ENCODE data around the gene MEF2A. TPM values are rescaled to one million over a fixed set of nuclear protein-coding genes. Genes with fewer than 3 reads are reported as not detected.
"Not testable (repeated sequence)": the region's sequence is repeated elsewhere in the genome, so short reads cannot be mapped to it uniquely, and the experiment has no call there.

The MEF2A gene
- total and polyA plus RNA-seq, 9 donors: 36.0 to 58.1 (median 45.4) TPM

DNA sequence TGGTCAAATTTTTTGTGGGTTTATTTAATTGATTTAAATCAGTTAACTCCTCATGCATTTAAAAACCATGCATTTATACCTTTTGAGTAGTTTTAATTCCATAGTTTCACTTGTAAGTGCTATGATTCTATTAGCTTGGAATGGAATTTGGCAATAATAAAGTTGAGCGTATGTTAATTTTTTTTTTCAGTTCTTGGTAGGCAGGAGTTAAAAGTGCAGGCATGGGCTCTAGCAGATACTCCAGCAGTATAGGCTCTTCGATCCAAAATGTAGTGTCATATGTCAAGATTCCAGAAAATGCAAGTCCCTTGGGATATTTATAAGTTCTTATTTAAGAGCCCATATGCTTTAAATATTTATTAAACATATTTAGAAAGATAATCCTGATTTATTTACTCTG is 97.1 kb downstream of the MEF2A start:
- Histone ChIP-seq H3K4me1 (ENCODE audit: control insufficient read depth, insufficient read depth, low read length) (peaks cover 4% of the 10 kb centered on the region), H3K36me3 (ENCODE audit: control insufficient read depth, insufficient read depth, low read length) (no peaks in the 10 kb centered on the region), H3K27me3 (ENCODE audit: control insufficient read depth, insufficient read depth, low read length) (no peaks in the 10 kb centered on the region), H3K9me3 (replicated peaks; ENCODE audit: control insufficient read depth, low read depth, low read length) (no peaks in the 10 kb centered on the region), H3K4me3 (ENCODE audit: low read length) (no peak overlapping the region), H3K27ac (ENCODE audit: low read length) (no peak overlapping the region)
- peak; percentile 79 for DNase-seq
- WGBS (ENCODE audit: insufficient coverage): 20% methylated on average over 1 of the region's 2 CpGs

DNA sequence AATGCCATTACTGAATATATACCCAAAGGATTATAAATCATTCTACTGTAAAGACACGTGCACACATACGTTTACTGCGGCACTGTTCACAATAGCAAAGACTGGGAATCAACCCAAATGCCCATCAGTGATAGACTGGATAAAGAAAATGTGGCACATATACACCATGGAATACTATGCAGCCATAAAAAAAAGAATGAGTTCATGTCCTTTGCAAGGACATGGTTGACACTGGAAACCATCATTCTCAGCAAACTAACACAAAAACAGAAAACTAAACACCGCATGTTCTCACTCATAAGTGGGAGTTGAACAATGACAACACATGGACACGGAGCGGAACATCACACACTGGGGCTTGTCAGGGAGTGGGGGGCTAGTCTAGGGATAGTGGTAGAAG is 100.3 kb downstream of the MEF2A start:
- H3K4me3 ChIP-seq (ENCODE audit: low read length); H3K9me3 ChIP-seq (replicated peaks; ENCODE audit: control insufficient read depth, low read depth, low read length); H3K27ac ChIP-seq (ENCODE audit: low read length); H3K36me3 ChIP-seq (ENCODE audit: control insufficient read depth, insufficient read depth, low read length); DNase-seq; H3K4me1 ChIP-seq (ENCODE audit: control insufficient read depth, insufficient read depth, low read length); H3K27me3 ChIP-seq (ENCODE audit: control insufficient read depth, insufficient read depth, low read length): not testable (repeated sequence)
- WGBS (ENCODE audit: insufficient coverage): 93% methylated on average over 3 of the region's 6 CpGs

DNA sequence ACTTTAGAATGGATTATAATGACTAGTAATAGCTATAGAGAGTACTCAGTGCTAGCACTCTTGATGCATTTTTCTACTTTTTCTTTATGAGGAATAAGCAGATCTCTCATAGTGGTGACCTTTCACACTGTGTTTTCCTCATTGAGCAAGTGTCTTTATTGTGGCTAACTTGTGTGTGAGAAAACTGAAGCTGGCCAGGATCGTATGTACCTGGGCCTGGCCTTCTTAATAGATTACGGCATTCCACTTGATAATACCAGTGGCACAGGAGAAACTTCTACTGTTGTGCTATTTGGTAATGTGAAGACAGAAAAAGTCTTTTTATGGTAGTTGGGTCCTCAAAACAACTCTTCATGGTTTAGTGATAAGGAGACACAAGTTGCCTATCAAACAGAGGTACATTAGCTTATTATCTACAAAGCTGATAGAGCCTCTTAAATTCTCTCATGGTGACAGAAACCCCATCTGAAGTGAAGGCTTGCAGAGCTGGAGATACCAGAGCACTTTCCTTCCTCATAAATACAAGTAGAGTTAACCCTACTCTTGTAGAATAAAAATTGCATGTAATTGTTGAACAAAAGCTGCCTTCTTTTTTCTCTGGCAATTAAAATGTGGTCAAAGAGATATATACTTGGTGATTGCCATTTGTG is 102.9 kb downstream of the MEF2A start:
- Histone ChIP-seq H3K4me3 (ENCODE audit: low read length) (no peak overlapping the region), H3K36me3 (ENCODE audit: control insufficient read depth, insufficient read depth, low read length) (peaks cover 5% of the 10 kb centered on the region), H3K27me3 (ENCODE audit: control insufficient read depth, insufficient read depth, low read length) (no peaks in the 10 kb centered on the region), H3K4me1 (ENCODE audit: control insufficient read depth, insufficient read depth, low read length) (no peaks in the 10 kb centered on the region), H3K9me3 (replicated peaks; ENCODE audit: control insufficient read depth, low read depth, low read length) (no peaks in the 10 kb centered on the region), H3K27ac (ENCODE audit: low read length) (no peak overlapping the region)
- no CpG with 5 or more reads among the region's 2 CpGs for WGBS (ENCODE audit: insufficient coverage)
- no peak for DNase-seq

DNA sequence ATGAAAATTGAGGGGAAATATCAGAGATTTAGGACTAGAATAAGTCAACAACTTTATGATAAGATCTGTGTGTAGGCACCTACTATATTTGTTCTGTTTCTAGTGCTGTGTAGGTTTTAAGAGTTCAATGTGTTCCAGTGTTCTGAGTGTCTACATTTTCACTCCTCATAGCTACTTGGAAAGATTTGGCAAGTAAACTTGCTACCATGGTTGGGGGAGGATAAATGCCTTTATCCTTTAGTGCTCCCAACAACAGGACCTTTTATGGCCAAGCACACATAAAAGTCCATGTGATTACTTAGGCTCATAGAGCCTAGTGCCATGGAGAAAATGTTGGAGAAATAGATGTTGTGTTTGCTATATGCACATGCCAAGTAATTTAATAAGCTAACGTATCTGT is 103.5 kb downstream of the MEF2A start:
- no peak overlapping the region for H3K27ac ChIP-seq (ENCODE audit: low read length)
- DNase-seq: no peak
- peaks cover 6% of the 10 kb centered on the region for H3K36me3 ChIP-seq (ENCODE audit: control insufficient read depth, insufficient read depth, low read length)
- H3K27me3 ChIP-seq (ENCODE audit: control insufficient read depth, insufficient read depth, low read length): no peaks in the 10 kb centered on the region
- H3K4me3 ChIP-seq (ENCODE audit: low read length): no peak overlapping the region
- H3K4me1 ChIP-seq (ENCODE audit: control insufficient read depth, insufficient read depth, low read length): no peaks in the 10 kb centered on the region
- WGBS (ENCODE audit: insufficient coverage): no CpG with 5 or more reads among the region's 1 CpG
- no peaks in the 10 kb centered on the region for H3K9me3 ChIP-seq (replicated peaks; ENCODE audit: control insufficient read depth, low read depth, low read length)

DNA sequence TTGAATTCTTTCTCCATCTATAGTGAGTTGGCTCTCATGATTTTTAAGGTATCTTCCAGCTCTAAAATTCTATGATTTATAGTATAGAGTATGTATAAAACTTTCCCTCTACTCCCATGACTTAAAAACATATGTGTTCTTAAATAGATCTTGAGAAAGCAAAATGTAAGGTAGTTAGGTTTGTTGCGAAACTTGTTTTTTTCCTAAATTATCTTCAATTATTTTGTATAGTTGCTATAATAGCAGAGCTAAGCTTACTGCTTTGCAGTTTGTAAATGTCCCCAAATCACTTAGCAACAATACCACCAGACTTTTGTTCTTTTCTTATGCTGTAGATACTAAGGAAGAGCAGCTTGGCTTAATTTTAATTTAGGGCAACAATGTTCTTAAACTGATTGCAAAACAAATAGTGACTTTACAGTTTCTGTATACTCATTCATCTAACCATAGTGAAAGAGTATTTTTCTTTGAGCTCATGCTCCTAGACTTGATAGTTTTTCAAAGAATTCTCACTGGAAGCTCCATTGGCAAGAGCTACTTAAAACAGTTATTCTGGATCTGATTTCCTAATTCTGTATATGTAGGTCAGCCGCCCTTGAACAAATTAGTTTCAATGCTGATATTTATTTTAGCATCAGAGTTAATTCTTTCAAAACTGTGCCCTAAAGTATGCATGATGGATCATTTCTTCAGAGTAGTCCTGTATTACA is 106.3 kb downstream of the MEF2A start:
- peak; percentile 64 for DNase-seq
- H3K27ac ChIP-seq (ENCODE audit: low read length): no peak overlapping the region
- no peaks in the 10 kb centered on the region for H3K27me3 ChIP-seq (ENCODE audit: control insufficient read depth, insufficient read depth, low read length)
- no peak overlapping the region for H3K4me3 ChIP-seq (ENCODE audit: low read length)
- no peaks in the 10 kb centered on the region for H3K9me3 ChIP-seq (replicated peaks; ENCODE audit: control insufficient read depth, low read depth, low read length)
- no CpG with 5 or more reads among the region's 2 CpGs for WGBS (ENCODE audit: insufficient coverage)
- no peaks in the 10 kb centered on the region for H3K4me1 ChIP-seq (ENCODE audit: control insufficient read depth, insufficient read depth, low read length)
- H3K36me3 ChIP-seq (ENCODE audit: control insufficient read depth, insufficient read depth, low read length): peaks cover 15% of the 10 kb centered on the region

DNA sequence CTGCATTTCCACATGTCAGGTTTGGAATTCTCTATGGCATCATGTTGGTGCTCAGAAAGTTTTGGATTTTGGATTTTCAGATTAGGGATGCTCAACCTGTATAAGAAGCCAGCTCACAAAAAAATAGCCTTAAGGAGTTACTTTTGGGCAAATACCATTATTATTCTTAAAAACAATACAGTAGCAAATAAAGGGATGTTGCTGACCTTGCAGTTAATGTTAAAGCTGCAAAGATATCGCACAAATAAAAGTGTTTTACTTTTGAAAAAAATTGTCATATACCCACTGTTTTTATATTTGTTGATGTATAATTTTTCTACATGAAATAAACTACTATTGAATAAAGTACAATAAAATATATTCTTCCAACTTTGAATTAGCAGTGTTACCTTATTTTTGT is 107.3 kb downstream of the MEF2A start:
- no peak overlapping the region for H3K4me3 ChIP-seq (ENCODE audit: low read length)
- peaks cover 15% of the 10 kb centered on the region for H3K36me3 ChIP-seq (ENCODE audit: control insufficient read depth, insufficient read depth, low read length)
- H3K9me3 ChIP-seq (replicated peaks; ENCODE audit: control insufficient read depth, low read depth, low read length): no peaks in the 10 kb centered on the region
- DNase-seq: no peak
- no peaks in the 10 kb centered on the region for H3K27me3 ChIP-seq (ENCODE audit: control insufficient read depth, insufficient read depth, low read length)
- H3K27ac ChIP-seq (ENCODE audit: low read length): no peak overlapping the region
- no peaks in the 10 kb centered on the region for H3K4me1 ChIP-seq (ENCODE audit: control insufficient read depth, insufficient read depth, low read length)
- WGBS (ENCODE audit: insufficient coverage): no CpG with 5 or more reads among the region's 1 CpG

DNA sequence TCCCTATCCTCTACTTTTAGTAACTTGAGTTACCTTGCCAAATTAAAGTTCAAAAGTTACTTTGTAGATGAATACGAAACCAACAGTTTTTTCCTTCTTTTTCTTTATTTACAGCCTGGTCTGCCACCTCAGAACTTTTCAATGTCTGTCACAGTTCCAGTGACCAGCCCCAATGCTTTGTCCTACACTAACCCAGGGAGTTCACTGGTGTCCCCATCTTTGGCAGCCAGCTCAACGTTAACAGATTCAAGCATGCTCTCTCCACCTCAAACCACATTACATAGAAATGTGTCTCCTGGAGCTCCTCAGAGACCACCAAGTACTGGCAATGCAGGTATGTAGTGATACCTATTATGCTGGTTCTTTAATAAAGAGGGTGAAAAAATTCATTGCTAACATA is 108.5 kb downstream of the MEF2A start:
- WGBS (ENCODE audit: insufficient coverage): 86% methylated on average over 1 of the region's 2 CpGs
- Histone ChIP-seq H3K27ac (ENCODE audit: low read length) (no peak overlapping the region), H3K36me3 (ENCODE audit: control insufficient read depth, insufficient read depth, low read length) (peaks cover 15% of the 10 kb centered on the region), H3K9me3 (replicated peaks; ENCODE audit: control insufficient read depth, low read depth, low read length) (no peaks in the 10 kb centered on the region), H3K4me1 (ENCODE audit: control insufficient read depth, insufficient read depth, low read length) (no peaks in the 10 kb centered on the region), H3K27me3 (ENCODE audit: control insufficient read depth, insufficient read depth, low read length) (no peaks in the 10 kb centered on the region), H3K4me3 (ENCODE audit: low read length) (no peak overlapping the region)
- no peak for DNase-seq

DNA sequence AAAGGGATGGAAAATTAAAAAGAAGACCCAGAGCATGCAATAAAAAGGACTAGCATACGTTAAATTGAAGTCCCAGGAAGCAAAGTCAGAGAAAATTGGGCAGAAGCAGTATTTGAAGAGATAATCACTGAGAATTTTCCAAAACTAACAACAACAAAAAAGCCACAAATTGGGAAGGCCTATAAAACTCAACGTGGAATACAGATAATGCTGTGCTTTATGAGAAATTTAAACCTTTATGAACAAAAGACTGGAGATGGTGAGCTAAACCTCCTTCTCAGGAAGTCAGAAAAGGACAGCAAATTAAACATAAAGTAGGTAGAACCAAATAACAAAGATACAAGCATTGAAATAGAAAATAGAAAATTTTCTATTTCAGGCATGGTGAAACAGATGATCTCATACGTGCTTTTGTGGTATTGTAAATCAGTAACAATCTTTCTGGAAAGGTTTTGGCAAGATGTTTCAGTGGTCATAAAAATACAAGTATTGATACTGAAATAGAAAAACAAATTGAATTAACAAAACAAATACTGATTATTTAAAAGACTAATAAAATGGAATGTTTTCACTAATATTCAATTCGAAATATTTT is 111.9 kb downstream of the MEF2A start:
- H3K4me3 ChIP-seq (ENCODE audit: low read length): no peak overlapping the region
- no peaks in the 10 kb centered on the region for H3K4me1 ChIP-seq (ENCODE audit: control insufficient read depth, insufficient read depth, low read length)
- H3K36me3 ChIP-seq (ENCODE audit: control insufficient read depth, insufficient read depth, low read length): peaks cover 13% of the 10 kb centered on the region
- H3K9me3 ChIP-seq (replicated peaks; ENCODE audit: control insufficient read depth, low read depth, low read length): no peaks in the 10 kb centered on the region
- no peak overlapping the region for H3K27ac ChIP-seq (ENCODE audit: low read length)
- H3K27me3 ChIP-seq (ENCODE audit: control insufficient read depth, insufficient read depth, low read length): no peaks in the 10 kb centered on the region
- WGBS (ENCODE audit: insufficient coverage): no CpG with 5 or more reads among the region's 4 CpGs
- DNase-seq: no peak

DNA sequence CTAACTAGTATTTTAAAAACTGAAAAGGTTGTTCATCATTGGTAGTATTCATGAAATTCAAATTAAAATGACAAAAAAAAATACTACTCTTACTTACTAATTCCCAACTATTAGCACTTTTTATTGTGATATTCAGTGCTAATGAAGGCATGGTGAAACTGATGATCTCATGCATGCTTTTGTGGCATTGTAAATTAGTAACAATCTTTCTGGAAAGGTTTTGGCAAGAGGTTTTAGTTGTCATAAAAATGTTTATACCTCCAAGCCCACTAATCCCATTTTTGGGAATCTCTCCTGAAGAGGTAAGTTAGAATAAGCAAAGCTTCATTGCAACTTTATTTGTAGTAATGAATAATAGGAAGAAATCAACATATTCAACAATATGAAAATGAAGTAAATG is 114.5 kb downstream of the MEF2A start:
- Histone ChIP-seq H3K27ac (ENCODE audit: low read length) (no peak overlapping the region), H3K4me1 (ENCODE audit: control insufficient read depth, insufficient read depth, low read length) (no peaks in the 10 kb centered on the region), H3K9me3 (replicated peaks; ENCODE audit: control insufficient read depth, low read depth, low read length) (peaks cover under 1% of the 10 kb centered on the region), H3K4me3 (ENCODE audit: low read length) (no peak overlapping the region), H3K36me3 (ENCODE audit: control insufficient read depth, insufficient read depth, low read length) (peaks cover 7% of the 10 kb centered on the region), H3K27me3 (ENCODE audit: control insufficient read depth, insufficient read depth, low read length) (no peaks in the 10 kb centered on the region)
- no peak for DNase-seq

DNA sequence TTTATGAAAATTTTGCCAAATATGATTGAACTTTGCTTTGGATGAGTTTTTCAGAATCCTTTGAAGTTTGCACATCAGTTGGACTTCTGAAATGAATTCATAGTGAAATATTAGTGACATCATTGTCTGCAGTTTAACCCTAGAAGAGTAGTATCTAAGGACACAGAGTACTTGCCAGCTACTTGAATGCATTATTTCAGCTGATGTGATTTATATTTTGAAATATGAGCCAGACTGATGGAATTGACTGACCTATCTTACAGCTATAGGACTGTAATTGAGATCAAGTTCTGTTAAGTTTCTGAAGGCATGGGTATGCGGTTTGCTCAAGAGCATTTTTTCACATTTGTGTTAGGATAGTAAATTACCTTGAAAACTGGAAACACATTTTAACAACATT is 116.2 kb downstream of the MEF2A start:
- peaks cover 5% of the 10 kb centered on the region for H3K36me3 ChIP-seq (ENCODE audit: control insufficient read depth, insufficient read depth, low read length)
- H3K27ac ChIP-seq (ENCODE audit: low read length): peak overlapping the region; percentile 60
- H3K27me3 ChIP-seq (ENCODE audit: control insufficient read depth, insufficient read depth, low read length): no peaks in the 10 kb centered on the region

More for the DNA sequence above, 116.2 kb downstream of the MEF2A start:
- H3K9me3 ChIP-seq (replicated peaks; ENCODE audit: control insufficient read depth, low read depth, low read length): peaks cover 9% of the 10 kb centered on the region
- no CpG with 5 or more reads among the region's 1 CpG for WGBS (ENCODE audit: insufficient coverage)
- no peak overlapping the region for H3K4me3 ChIP-seq (ENCODE audit: low read length)
- H3K4me1 ChIP-seq (ENCODE audit: control insufficient read depth, insufficient read depth, low read length): no peaks in the 10 kb centered on the region
- DNase-seq: no peak

Data from muscle of leg (tissue), 11 donors.